ENCODE results near the gene NRXN3. TPM values are rescaled to one million over a fixed set of nuclear protein-coding genes. Genes with fewer than 3 reads are reported as not detected.

NRXN3 gene
- total and polyA plus RNA-seq, 4 donors: 0.07 to 1.2 (median 0.23) TPM

DNA sequence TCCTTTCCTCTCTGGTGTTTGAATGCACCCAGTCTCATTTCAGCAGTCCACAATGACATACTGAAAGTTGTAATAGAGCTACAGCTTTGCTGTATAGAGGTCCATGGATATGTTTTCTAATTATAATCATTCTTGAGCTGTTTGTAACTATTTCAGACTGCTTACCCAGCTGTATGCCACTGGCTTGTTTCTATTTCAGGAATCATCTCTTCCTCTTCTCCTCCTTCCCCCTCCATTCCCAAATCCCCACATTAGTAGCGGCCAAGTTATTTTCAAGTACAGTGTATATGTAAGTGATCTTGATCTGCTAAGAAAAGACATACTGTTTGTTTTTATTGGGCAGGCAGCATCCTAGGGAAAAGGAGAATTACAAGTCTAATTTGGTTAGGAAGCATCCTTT lies 1266.2 kb downstream of the NRXN3 start:
- H3K27ac ChIP-seq (ENCODE audit: low read depth in 1 of 2, low read length in 2 of 2): no peak overlapping the region
- H3K9ac ChIP-seq (ENCODE audit: low read depth in 1 of 2, low read length in 2 of 2): no peak overlapping the region
- DNase-seq (ENCODE audit: low spot score): no peak
- no peaks in the 10 kb centered on the region for H3K36me3 ChIP-seq (ENCODE audit: control insufficient read depth in 4 of 4, insufficient read depth in 3 of 4, low read depth in 1 of 4, low read length in 3 of 4)
- no peak for TF ChIP-seq JUND (IDR thresholded peaks at IDR 0.05)
- TF ChIP-seq NR2F2 (IDR thresholded peaks at IDR 0.05): no peak
- TF ChIP-seq, protein P1, sequence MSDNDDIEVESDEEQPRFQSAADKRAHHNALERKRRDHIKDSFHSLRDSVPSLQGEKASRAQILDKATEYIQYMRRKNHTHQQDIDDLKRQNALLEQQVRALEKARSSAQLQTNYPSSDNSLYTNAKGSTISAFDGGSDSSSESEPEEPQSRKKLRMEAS (IDR thresholded peaks at IDR 0.05): no peak
- TF ChIP-seq TAF1 (conservative IDR thresholded peaks at IDR 0.05): no peak
- no peaks in the 10 kb centered on the region for H3K27me3 ChIP-seq (ENCODE audit: control insufficient read depth in 4 of 4, insufficient read depth in 4 of 4, low read length in 3 of 4)
- H3K4me1 ChIP-seq (ENCODE audit: control insufficient read depth in 4 of 4, insufficient read depth in 4 of 4, low read length in 3 of 4): no peaks in the 10 kb centered on the region
- WGBS: 86% methylated on average over 1 of the region's 1 CpG
- no peak overlapping the region for H3K4me3 ChIP-seq (ENCODE audit: low read depth in 1 of 3, low read length in 3 of 3)
- H3K9me3 ChIP-seq (ENCODE audit: control insufficient read depth in 4 of 4, low read length in 3 of 4): no peaks in the 10 kb centered on the region

DNA sequence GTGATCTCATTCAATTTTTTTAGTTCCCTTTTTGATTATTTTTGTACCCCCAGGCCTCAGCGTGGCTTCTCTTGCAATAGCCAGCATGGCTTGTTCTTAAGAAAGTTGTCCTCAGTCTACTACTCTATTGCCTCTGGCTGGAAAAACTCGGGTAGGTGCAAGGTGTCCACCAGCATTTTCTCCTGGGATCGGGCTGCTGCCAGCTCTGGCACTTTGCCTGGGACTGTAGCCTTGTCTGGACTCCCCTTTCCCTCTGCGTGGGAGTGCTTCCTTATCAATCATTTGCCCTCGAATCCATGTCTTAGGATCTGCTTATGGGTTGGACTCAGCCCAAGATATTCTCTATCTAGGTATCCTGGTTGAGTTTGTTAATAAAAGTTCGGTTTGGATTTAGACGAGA lies 1267.8 kb downstream of the NRXN3 start:
- WGBS: 80% methylated on average over 7 of the region's 7 CpGs
- Histone ChIP-seq H3K4me3 (ENCODE audit: low read depth in 1 of 3, low read length in 3 of 3) (no peak overlapping the region), H3K9ac (ENCODE audit: low read depth in 1 of 2, low read length in 2 of 2) (no peak overlapping the region), H3K9me3 (ENCODE audit: control insufficient read depth in 4 of 4, low read length in 3 of 4) (no peaks in the 10 kb centered on the region), H3K4me1 (ENCODE audit: control insufficient read depth in 4 of 4, insufficient read depth in 4 of 4, low read length in 3 of 4) (no peaks in the 10 kb centered on the region), H3K27me3 (ENCODE audit: control insufficient read depth in 4 of 4, insufficient read depth in 4 of 4, low read length in 3 of 4) (no peaks in the 10 kb centered on the region), H3K27ac (ENCODE audit: low read depth in 1 of 2, low read length in 2 of 2) (no peak overlapping the region), H3K36me3 (ENCODE audit: control insufficient read depth in 4 of 4, insufficient read depth in 3 of 4, low read depth in 1 of 4, low read length in 3 of 4) (no peaks in the 10 kb centered on the region)
- no peak for TF ChIP-seq JUND (IDR thresholded peaks at IDR 0.05)
- TF ChIP-seq, protein P2, sequence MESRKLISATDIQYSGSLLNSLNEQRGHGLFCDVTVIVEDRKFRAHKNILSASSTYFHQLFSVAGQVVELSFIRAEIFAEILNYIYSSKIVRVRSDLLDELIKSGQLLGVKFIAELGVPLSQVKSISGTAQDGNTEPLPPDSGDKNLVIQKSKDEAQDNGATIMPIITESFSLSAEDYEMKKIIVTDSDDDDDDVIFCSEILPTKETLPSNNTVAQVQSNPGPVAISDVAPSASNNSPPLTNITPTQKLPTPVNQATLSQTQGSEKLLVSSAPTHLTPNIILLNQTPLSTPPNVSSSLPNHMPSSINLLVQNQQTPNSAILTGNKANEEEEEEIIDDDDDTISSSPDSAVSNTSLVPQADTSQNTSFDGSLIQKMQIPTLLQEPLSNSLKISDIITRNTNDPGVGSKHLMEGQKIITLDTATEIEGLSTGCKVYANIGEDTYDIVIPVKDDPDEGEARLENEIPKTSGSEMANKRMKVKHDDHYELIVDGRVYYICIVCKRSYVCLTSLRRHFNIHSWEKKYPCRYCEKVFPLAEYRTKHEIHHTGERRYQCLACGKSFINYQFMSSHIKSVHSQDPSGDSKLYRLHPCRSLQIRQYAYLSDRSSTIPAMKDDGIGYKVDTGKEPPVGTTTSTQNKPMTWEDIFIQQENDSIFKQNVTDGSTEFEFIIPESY (IDR thresholded peaks at IDR 0.05): no peak
- no peak for DNase-seq (ENCODE audit: low spot score)

DNA sequence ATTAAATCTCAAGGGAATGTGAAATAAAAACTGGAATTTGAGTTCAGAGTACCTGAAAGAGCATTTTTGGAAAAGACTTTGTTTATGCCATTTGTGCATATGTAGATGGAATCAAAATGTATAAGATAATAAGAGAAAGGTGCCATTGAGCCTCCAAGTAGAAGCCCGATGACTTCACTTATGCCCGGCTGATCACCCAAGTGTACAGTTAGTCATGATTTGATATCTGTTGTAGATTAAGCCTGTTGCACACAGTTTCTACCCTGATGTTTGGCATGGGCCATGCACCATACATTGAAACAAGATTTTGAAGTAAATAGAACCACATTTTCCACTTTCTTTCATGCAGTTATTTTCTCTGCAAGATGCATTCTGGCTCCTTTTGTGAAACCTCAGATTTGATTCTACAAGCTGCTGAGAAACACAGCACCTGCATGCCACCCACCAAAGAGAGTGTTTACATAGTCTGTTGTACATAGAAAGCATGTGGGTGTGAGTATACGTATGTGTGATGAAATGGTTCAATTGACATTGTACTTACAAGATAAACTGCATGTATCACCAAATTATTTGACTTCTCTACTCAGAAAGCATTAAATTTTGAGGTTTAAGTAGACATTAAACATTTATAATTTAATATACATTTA lies 1268.6 kb downstream of the NRXN3 start:
- H3K36me3 ChIP-seq (ENCODE audit: control insufficient read depth in 4 of 4, insufficient read depth in 3 of 4, low read depth in 1 of 4, low read length in 3 of 4): no peaks in the 10 kb centered on the region
- WGBS: 88% methylated on average over 3 of the region's 3 CpGs
- DNase-seq (ENCODE audit: low spot score): no peak

More for the DNA sequence above, 1268.6 kb downstream of the NRXN3 start:
- Histone ChIP-seq H3K27me3 (ENCODE audit: control insufficient read depth in 4 of 4, insufficient read depth in 4 of 4, low read length in 3 of 4) (no peaks in the 10 kb centered on the region), H3K4me1 (ENCODE audit: control insufficient read depth in 4 of 4, insufficient read depth in 4 of 4, low read length in 3 of 4) (no peaks in the 10 kb centered on the region), H3K9me3 (ENCODE audit: control insufficient read depth in 4 of 4, low read length in 3 of 4) (no peaks in the 10 kb centered on the region), H3K27ac (ENCODE audit: low read depth in 1 of 2, low read length in 2 of 2) (no peak overlapping the region), H3K4me3 (ENCODE audit: low read depth in 1 of 3, low read length in 3 of 3) (no peak overlapping the region), H3K9ac (ENCODE audit: low read depth in 1 of 2, low read length in 2 of 2) (no peak overlapping the region)
- TF ChIP-seq RXRA (IDR thresholded peaks at IDR 0.05): no peak
- TF ChIP-seq, protein P3, sequence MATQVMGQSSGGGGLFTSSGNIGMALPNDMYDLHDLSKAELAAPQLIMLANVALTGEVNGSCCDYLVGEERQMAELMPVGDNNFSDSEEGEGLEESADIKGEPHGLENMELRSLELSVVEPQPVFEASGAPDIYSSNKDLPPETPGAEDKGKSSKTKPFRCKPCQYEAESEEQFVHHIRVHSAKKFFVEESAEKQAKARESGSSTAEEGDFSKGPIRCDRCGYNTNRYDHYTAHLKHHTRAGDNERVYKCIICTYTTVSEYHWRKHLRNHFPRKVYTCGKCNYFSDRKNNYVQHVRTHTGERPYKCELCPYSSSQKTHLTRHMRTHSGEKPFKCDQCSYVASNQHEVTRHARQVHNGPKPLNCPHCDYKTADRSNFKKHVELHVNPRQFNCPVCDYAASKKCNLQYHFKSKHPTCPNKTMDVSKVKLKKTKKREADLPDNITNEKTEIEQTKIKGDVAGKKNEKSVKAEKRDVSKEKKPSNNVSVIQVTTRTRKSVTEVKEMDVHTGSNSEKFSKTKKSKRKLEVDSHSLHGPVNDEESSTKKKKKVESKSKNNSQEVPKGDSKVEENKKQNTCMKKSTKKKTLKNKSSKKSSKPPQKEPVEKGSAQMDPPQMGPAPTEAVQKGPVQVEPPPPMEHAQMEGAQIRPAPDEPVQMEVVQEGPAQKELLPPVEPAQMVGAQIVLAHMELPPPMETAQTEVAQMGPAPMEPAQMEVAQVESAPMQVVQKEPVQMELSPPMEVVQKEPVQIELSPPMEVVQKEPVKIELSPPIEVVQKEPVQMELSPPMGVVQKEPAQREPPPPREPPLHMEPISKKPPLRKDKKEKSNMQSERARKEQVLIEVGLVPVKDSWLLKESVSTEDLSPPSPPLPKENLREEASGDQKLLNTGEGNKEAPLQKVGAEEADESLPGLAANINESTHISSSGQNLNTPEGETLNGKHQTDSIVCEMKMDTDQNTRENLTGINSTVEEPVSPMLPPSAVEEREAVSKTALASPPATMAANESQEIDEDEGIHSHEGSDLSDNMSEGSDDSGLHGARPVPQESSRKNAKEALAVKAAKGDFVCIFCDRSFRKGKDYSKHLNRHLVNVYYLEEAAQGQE (IDR thresholded peaks at IDR 0.05): no peak
- no peak for TF ChIP-seq SP1 (IDR thresholded peaks at IDR 0.05)
- TF ChIP-seq, protein P4, sequence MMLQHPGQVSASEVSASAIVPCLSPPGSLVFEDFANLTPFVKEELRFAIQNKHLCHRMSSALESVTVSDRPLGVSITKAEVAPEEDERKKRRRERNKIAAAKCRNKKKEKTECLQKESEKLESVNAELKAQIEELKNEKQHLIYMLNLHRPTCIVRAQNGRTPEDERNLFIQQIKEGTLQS (IDR thresholded peaks at IDR 0.05): no peak
- no peak for TF ChIP-seq TAF1 (conservative IDR thresholded peaks at IDR 0.05)
- TF ChIP-seq, protein P1 (IDR thresholded peaks at IDR 0.05): no peak
- TF ChIP-seq, protein P2 (IDR thresholded peaks at IDR 0.05): no peak
- no peak for TF ChIP-seq FOXA2 (IDR thresholded peaks at IDR 0.05)
- no peak for TF ChIP-seq FOXA1 (IDR thresholded peaks at IDR 0.05)
- no peak for TF ChIP-seq RAD21 (IDR thresholded peaks at IDR 0.05)
- no peak for TF ChIP-seq HNF4A (conservative IDR thresholded peaks at IDR 0.05)
- no peak for TF ChIP-seq NR2F2 (IDR thresholded peaks at IDR 0.05)
- no peak for TF ChIP-seq YY1 (IDR thresholded peaks at IDR 0.05)
- TF ChIP-seq JUND (IDR thresholded peaks at IDR 0.05): no peak
- no peak for TF ChIP-seq GABPA (IDR thresholded peaks at IDR 0.05 in 1 of 2, conservative IDR thresholded peaks at IDR 0.05 in 1 of 2)
- TF ChIP-seq, protein P5, sequence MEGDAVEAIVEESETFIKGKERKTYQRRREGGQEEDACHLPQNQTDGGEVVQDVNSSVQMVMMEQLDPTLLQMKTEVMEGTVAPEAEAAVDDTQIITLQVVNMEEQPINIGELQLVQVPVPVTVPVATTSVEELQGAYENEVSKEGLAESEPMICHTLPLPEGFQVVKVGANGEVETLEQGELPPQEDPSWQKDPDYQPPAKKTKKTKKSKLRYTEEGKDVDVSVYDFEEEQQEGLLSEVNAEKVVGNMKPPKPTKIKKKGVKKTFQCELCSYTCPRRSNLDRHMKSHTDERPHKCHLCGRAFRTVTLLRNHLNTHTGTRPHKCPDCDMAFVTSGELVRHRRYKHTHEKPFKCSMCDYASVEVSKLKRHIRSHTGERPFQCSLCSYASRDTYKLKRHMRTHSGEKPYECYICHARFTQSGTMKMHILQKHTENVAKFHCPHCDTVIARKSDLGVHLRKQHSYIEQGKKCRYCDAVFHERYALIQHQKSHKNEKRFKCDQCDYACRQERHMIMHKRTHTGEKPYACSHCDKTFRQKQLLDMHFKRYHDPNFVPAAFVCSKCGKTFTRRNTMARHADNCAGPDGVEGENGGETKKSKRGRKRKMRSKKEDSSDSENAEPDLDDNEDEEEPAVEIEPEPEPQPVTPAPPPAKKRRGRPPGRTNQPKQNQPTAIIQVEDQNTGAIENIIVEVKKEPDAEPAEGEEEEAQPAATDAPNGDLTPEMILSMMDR (IDR thresholded peaks at IDR 0.05; ENCODE audit: low read depth, low read length, missing input control): no peak
